GM12892 (cell line): ENCODE data around the gene PTPRCAP.

Source experiments
- POLR2AphosphoS5 ChIP-seq: IDR thresholded peaks from 2 replicates; pipeline ENCODE4 v1.6.1; 2011; ENCODE audit warnings: low read depth, low read length, control low read depth
- TAF1 ChIP-seq: IDR thresholded peaks from 2 replicates; pipeline ENCODE4 v1.6.1; 2011; ENCODE audit warnings: low read depth, mild to moderate bottlenecking, control low read depth, low read length, borderline replicate concordance

DNA sequence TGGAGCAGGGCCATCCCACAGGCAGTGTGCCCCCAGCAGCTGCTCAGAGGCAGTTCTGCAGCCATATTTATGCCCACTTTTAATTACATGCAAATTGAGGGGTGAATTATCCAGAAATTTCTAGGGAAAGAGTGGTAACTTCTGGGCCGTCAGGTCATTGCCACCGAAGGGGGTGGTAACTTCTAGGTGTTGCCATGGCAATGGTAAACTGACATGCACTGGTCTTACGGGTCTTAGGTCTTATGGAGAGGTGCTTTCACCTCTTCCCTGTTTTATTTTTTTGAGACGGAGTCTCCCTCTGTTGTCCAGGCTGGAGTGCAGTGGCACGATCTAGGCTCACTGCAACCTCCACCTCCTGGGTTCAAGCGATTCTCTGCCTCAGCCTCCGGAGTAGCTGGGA is 35.4 kb upstream of the PTPRCAP start:
- TF ChIP-seq POLR2AphosphoS5, result no peak
- TF ChIP-seq TAF1, result no peak
